GM12892 (cell line): ENCODE measurements around the gene DDX51.

Experiments
- POLR2A ChIP-seq: IDR thresholded peaks from 2 replicates; pipeline ENCODE4 v1.6.1; 2011; ENCODE audit warnings: low read depth, low read length, control low read depth
- POLR2AphosphoS5 ChIP-seq: IDR thresholded peaks from 2 replicates; pipeline ENCODE4 v1.6.1; 2011; ENCODE audit warnings: low read depth, low read length, control low read depth
- TAF1 ChIP-seq: IDR thresholded peaks from 2 replicates; pipeline ENCODE4 v1.6.1; 2011; ENCODE audit warnings: low read depth, mild to moderate bottlenecking, control low read depth, low read length, borderline replicate concordance

DNA sequence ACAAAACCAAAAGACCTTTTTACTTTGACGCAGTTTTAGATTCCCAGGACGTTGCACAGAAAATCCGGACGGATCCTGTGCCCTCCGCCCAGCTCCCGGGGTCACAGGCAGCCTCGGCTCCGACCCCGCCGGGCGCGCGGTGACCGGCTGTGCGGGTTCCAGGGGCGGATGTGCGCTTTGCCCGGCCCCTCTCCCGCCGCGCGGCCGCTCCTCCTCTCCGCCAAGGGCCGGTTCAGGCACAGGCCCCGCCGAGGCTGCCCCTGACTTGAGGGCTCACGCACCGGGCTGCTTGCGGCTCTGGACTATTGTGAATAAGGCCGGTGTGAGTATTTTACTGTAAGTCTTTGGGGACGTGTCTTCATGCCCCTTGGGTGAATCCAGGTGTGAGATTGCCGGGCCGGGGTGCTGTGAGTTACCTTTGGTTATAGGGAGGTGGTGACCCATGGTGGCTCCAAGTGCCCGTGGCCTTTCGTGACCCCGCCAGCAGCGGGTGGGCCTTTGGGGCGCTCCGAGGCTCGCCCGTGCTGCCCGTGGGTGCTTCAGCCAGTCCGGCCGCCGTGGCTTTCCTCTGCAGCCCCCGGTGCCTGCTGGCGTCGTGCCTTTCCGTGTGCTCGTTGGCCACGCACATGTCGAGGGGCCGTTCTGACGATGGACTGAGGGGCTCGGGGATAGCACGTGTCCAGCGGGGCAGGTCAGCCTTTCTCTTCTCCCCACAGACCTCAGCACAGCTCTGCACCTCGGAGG is 46.1 kb upstream of the DDX51 start:
- TF ChIP-seq POLR2A (no peak), POLR2AphosphoS5 (no peak), TAF1 (no peak)
